ENCODE results near the gene RAD54L2.

The RAD54L2 gene

GRCh38 chr3:51538459-51539290 lies at the start of gene RAD54L2:
Gene RAD54L2, plus strand, starts transcription at chr3:51538719. Its CDS starts 51,702 bp downstream, at chr3:51590421.
- peak within 1 kb of the TSS; percentile 73 for H3K4me3 ChIP-seq (ENCODE audit: low read depth, low read length)
- CTCF ChIA-PET = interaction anchor here (1.0 to 3.0 kb wide), 4 partner anchors 8 to 144 kb away, joined by 3 to 13 read pairs (median 4); no protein-coding TSS in a partner anchor
- peak within 1 kb of the TSS; percentile 76 for H3K27ac ChIP-seq (ENCODE audit: extremely low read depth, low read depth, low read length)
- no peaks in the 10 kb centered on the region; the same call in 1 of the 2 replicates for H3K4me1 ChIP-seq (ENCODE audit: control insufficient read depth, insufficient read depth, low read length)
- peaks cover 0 to 25% of the 10 kb centered on the region in 2 experiments; a peak in 2 of 3 replicates for H3K36me3 ChIP-seq (ENCODE audit: control insufficient read depth in 2 of 2, insufficient read depth in 1 of 2, low read length in 2 of 2)
- POLR2A ChIA-PET = interaction anchor here (0.6 to 2.0 kb wide), 9 partner anchors 11 to 927 kb away, joined by 3 to 17 read pairs (median 4); partner anchors contain the start of genes CISH and DCAF1
- no peaks in the 10 kb centered on the region for H3K9me3 ChIP-seq (ENCODE audit: control insufficient read depth, insufficient read depth, low read depth, low read length)
- TF ChIP-seq ZNF214 (tag by site-specific recombination; IDR thresholded peaks at IDR 0.05; ENCODE audit: borderline replicate concordance) (no peak), ZNF398 (tag by site-specific recombination; IDR thresholded peaks at IDR 0.05) (peak; percentile 24; the same call in 1 of the 2 replicates), ZBTB11 (tag by site-specific recombination; conservative IDR thresholded peaks at IDR 0.05; ENCODE audit: low read depth) (peak; percentile 99), ZNF302 (tag by site-specific recombination; IDR thresholded peaks at IDR 0.05; ENCODE audit: low read depth) (no peak), PRDM6 (tag by site-specific recombination; IDR thresholded peaks at IDR 0.05) (no peak), ZFP37 (tag by site-specific recombination; IDR thresholded peaks at IDR 0.05) (peak; percentile 69; the same call in 1 of the 2 replicates), ZBTB26 (tag by site-specific recombination; optimal IDR thresholded peaks at IDR 0.05) (peak; percentile 74), ZBTB8A (tag by site-specific recombination; IDR thresholded peaks at IDR 0.05) (no peak), BCL6B (tag by site-specific recombination; IDR thresholded peaks at IDR 0.05) (no peak), KLF10 (tag by site-specific recombination; IDR thresholded peaks at IDR 0.05) (peak; percentile 59; the same call in 1 of the 2 replicates), GLI4 (tag by site-specific recombination; IDR thresholded peaks at IDR 0.05) (peak; percentile 84; the same call in 1 of the 2 replicates), ZNF704 (tag by site-specific recombination; IDR thresholded peaks at IDR 0.05) (no peak), ZNF24 (tag by site-specific recombination; IDR thresholded peaks at IDR 0.05) (peak; percentile 59; the same call in 1 of the 2 replicates), ZNF146 (tag by site-specific recombination; IDR thresholded peaks at IDR 0.05) (no peak), TCF7L2 (IDR thresholded peaks at IDR 0.05; ENCODE audit: borderline replicate concordance, low read depth, low read length) (no peak), ZEB2 (tag by site-specific recombination; IDR thresholded peaks at IDR 0.05) (peak; percentile 59; the same call in 1 of the 2 replicates), ZNF707 (tag by site-specific recombination; IDR thresholded peaks at IDR 0.05) (no peak), KLF9 (tag by site-specific recombination; IDR thresholded peaks at IDR 0.05; ENCODE audit: low read depth) (0 out of 2 replicates have a peak, but pooled peaks have one; percentile 38), ZNF324 (tag by site-specific recombination; IDR thresholded peaks at IDR 0.05) (peak; percentile 74), ZNF10 (tag by site-specific recombination; IDR thresholded peaks at IDR 0.05) (peak; percentile 30; the same call in 1 of the 2 replicates), ZNF19 (tag by site-specific recombination; IDR thresholded peaks at IDR 0.05; ENCODE audit: low read depth) (no peak), KLF1 (tag by site-specific recombination; IDR thresholded peaks at IDR 0.05) (0 out of 2 replicates have a peak, but pooled peaks have one; percentile 16)

All from HEK293 (cell line).